ENCODE measurements around the gene SSB.
"Not testable (repeated sequence)": the region's sequence is repeated elsewhere in the genome, so short reads cannot be mapped to it uniquely, and the experiment has no call there.

The SSB gene

DNA sequence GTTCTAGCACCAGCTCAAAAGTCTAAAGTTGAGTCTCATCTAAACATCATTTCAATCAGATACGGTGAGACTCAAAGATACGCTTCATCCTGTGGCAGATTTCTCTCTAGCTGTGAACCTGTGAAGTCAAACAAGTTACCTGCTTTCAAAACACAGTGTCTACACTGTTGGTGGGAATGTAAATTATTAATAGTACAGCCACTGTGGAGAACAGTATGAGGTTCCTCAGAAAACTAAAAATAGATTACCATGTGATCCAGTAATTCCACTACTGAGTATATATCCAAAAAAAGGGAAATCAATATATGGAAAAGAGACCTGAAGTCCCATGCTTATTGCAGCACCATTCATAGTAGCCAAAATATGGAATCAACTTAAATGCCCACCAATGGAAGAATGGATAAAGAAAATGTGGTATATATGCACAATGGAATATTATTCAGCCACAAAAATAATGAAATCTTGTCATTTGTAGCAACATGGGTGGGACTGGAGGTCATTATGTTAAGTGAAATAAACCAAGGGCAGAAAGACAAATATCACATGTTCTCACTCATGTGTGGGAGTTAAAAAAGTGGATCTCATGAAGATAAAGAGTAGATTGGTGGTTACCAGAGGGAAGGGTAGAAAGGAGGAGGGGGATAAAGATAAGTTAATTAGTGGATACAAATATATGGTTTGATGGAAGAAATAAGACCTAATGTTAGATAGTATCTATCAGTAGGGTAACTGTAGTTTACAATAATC is 40.2 kb downstream of the SSB start:
- no peak for DNase-seq

DNA sequence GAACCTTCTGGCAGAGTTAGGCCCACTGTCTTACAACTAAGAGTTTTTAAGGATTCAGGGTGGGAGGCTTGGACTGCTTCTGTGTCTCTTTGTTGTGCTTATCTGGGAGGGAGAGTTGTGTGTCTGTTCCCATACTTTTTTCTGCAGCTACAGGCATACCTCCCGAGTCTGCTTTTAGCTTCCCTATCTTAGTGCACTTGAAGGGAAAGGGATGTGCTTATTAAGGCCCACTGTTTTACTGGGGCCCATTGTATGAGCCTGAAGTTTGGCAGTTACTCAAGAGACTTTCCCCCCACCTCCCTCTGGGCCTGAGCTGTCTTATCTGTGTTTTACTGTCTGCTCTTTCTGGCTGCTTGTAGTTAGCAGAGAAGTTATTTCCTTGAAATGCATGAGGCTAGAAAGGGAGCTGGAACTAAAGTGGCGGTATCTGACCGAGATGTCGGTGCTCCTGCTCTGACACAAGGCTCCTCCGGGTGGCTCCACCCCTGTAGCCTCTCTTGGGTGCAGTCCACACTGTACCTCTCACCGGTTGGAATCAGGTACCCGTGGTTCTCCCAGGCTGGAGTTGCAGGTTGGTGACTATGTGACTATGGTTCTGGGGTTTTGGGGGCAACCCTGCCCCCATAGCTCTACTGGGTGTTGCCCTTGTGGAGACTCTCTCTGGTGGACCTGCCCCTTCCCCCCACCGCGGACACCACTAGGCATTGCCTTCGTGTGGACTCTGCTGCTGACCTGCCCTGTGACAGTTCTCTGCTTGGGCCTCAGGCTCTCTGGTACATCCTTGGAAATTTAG is 41.5 kb downstream of the SSB start:
- DNase-seq, result no peak

DNA sequence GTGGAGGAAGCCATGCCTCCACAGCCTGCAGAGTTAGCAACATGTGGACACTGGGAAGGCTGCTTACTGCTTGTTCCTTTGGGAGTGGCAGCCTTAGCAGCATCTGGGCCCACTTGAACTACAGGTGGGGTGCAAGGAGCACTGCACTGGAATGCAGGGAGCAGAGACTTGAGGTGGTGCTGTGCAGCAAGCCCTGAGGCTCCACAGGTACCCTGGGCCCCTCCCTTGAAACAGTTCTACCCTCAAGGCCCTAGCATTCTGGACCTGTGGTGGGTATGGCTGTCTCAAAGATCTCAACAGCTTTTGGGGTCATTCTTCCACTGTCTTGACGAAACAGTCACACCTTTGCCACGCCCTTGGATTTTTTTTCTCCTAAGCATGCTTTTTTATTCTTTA is 42.1 kb downstream of the SSB start:
- no peak for DNase-seq

DNA sequence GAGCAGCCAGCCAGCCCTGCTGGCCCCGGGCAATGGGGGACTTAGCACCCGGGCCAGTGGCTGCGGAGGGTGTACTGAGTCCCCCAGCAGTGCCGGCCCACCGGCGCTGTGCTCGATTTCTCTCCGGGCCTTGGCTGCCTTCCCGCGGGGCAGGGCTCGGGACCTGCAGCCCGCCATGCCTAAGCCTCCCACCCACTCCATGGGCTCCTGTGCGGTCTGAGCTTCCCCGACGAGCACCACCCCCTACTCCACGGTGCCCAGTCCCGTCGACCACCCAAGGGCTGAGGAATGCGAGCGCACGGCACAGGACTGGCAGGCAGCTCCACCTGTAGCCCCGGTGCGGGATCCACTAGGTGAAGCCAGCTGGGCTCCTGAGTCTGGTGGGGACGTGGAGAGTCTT is 43.0 kb downstream of the SSB start:
- DNase-seq, result not testable (repeated sequence)

DNA sequence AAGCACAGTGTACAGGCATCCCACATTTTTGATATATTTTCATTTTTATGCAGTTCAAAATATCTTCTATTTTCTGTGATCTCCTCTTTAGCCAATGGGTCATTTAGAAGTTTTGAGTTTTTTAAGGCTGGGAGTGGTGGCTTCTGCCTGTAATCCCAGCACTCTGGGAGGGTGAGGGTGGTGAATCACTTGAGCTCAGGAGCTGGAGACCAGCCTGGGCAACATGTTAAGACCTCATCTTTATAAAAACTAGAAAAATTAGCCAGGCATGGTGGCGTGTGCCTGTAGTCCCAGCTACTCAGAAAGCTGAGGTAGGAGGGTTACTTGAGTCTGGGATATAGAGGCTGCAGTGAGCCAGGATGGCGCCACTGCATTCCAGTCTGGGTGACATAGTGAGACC is 46.3 kb downstream of the SSB start:
- DNase-seq, result no peak

DNA sequence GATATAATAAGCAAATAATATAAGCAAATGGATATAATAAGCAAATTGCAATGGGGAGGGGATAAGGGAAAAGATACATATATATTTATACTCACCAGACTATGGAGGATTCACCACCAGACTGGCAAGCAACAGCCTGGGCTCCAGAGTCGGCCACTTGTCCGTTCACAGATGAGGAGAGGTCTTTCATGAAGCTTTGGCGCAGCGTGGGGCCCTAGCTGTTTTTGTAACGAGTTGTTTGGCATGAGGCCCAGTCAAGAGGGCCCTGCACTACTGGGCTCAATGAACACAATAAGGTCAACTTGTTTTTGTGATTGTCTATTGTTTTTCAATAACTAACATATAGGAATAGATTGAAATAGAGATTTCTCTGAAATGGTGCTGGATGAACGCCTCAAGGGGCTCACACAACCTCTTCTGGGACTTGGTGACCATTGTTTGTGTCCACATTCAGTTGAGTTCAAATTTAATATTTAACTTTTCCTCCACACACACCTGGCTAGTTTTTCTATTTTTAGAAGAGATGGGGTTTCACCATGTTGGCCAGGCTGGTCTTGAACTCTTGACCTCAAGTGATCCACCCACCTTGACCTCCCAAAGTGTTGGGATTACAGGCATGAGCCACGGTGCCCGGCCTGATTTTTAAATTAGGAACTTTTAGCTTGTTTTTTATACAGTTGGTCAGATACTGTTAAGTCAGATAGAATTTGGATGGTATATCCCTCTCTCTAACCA is 50.5 kb downstream of the SSB start:
- DNase-seq, result not testable (repeated sequence)

DNA sequence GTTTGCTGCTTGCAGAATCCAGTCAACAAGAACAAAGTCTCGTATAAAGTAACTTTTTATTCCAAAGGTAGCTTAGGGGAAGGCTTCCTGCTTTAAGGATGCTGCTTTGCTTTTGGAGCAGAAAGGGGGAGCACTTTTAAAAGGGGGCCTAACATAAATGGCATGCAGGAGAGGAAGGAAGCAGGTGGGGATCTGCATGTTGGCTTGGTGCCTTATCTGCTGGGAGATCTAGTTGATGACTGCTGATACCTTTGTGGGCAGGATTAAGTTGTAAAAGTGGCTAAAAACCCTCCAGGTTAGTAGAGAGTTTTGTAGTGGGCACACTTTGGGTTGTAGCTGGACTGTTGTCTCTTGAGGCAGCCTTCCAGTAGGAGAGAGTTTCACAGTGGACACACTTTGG is 51.0 kb downstream of the SSB start:
- DNase-seq, result no peak

DNA sequence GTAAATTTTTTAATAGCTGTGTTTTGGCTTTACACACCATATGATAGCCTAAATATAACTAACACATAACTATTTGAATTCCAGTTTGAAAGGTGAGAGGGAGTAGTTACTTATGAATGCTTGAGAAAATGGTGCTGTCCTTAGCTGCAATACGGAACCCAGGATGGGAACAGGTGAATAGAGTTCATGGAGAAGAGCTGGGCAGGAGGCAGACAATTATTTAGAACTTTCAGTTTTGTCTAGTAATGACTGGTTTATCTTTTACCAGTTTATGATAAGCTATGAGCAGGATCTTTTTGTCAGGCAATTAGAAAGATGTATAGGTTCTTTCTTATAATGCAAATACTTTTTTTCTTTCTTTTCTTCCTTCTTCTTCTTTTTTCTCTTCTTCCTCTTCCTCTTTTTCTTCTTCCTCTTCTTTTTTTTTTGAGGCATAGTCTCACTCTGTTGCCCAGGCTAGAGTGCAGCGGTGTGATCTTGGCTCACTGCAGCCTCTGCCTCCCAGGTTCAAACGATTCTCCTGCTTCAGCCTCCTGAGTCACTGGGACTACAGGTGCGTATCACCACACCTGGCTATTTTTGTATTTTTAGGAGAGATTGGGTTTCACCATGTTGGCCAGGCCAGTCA is 54.5 kb downstream of the SSB start:
- no peak for DNase-seq

DNA sequence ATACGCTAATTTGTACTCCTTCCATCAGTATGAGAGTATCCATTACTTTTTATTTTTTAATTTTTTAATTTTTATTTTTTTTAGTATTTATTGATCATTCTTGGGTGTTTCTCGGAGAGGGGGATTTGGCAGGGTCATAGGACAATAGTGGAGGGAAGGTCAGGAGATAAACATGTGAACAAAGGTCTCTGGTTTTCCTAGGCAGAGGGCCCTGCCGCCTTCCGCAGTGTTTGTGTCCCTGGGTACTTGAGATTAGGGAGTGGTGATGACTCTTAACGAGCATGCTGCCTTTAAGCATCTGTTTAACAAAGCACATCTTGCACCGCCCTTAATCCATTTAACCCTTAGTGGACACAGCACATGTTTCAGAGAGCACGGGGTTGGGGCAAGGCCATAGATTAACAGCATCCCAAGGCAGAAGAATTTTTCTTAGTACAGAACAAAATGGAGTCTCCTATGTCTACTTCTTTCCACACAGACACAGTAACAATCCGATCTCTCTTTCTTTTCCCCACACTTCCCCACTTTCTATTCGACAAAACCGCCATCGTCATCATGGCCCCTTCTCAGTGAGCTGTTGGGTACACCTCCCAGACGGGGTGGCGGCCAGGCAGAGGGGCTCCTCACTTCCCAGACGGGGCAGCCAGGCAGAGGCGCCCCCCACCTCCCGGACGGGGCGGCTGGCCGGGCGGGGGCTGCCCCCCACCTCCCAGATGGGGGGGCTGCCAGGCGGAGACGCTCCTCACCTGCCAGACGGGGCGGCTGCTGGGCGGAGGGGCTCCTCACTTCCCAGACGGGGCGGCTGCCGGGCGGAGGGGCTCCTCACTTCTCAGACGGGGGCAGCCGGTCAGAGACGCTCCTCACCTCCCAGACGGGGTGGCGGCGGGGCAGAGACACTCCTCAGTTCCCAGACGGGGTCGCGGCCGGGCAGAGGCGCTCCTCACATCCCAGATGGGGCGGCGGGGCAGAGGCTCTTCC is 56.9 kb downstream of the SSB start:
- DNase-seq, result not testable (repeated sequence)

DNA sequence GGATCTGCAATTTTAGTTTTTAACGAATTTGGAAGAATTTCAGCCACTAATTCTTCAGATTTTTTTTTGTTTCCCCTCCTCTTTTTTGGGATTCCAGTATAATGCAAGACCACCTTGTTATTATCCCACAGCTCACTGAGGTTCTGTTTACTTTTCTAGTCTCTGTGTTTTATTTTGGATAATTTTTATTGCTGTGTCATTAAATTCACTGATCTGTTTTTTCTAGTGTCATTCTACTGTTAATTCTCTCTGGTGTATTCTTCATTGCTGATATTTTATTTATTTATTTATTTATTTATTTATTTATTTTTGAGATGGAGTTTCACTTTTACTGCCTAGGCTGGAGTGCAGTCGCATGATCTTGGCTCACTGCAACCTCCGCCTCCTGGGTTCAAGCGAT is 60.8 kb downstream of the SSB start:
- DNase-seq, result no peak

DNA sequence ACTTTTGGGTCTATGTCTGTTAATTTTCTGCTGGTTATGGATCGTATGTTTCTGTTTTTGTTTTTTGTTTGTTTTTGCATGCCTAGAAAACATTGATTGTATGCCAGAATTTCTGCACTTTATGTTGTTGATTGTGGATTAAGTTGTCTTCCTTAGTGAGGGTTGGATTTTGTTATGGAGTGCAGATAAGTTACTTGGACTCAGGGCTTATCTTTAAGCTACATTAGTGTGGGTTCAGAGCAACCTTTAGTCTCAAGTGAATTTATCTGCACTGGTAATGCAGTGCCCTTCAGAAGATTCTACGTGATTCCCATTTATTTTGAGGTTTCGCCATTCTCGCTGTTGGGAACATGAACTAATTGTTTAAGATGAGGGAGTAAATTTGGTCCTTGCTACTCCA is 61.5 kb downstream of the SSB start:
- no peak for DNase-seq
